ENCODE measurements around the gene MYLK. TPM values are rescaled to one million over a fixed set of nuclear protein-coding genes. Genes with fewer than 3 reads are reported as not detected.
A peak's percentile ranks its signal among the peaks of the same experiment; 100 is the strongest.

The MYLK gene
- total and polyA plus RNA-seq, 2 of the 4 experiments (the other 2 are of a cell fraction), result 299 to 484 TPM

DNA sequence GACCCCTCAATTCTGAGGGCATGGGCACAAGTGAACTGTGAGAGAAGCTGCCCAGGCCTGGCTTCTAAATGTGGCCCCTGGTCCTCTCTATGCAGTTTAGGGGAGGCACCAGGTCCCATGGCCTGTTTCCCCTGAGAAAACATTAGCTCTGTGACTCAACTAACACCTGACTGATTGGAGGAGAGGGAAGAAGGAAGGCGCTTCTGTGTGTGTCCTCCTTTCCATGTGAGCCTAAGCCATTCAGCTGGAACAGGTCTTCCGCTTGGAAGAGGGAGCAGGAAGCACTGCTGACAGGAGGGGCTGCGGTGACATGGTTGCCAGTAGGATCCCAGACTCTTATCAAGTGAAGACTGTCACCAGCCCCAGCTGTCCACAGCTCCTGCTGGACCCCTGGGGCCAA is 79.5 kb downstream of the MYLK start:
- H4K20me1 ChIP-seq (ENCODE audit: insufficient read depth, low read length), result no peaks in the 10 kb centered on the region
- POLR2A ChIA-PET (ENCODE audit: unreplicated experiment), result no interaction called here
- in situ Hi-C loops (cut with MboI; ENCODE audit: low sequenced_read_pairs), result no loop called here

More for the DNA sequence above, 79.5 kb downstream of the MYLK start:
- Histone ChIP-seq H4K91ac (ENCODE audit: insufficient read depth, low read depth, low read length) (no peak overlapping the region), H3K23ac (ENCODE audit: low read depth, low read length) (no peak overlapping the region), H3K9me1 (ENCODE audit: insufficient read depth, low read length) (peaks cover 26% of the 10 kb centered on the region), H2BK15ac (ENCODE audit: low read depth, low read length) (no peak overlapping the region), H3K4ac (ENCODE audit: low read depth, low read length) (peak overlapping the region; percentile 44), H3K4me3 (ENCODE audit: insufficient read depth, low read depth, low read length) (no peak overlapping the region), H3K9ac (ENCODE audit: low read depth, low read length) (no peak overlapping the region), H2AK5ac (ENCODE audit: low read depth, low read length) (no peak overlapping the region), H2BK20ac (ENCODE audit: low read depth, low read length) (no peak overlapping the region; the same call in 1 of the 2 replicates), H3K27me3 (ENCODE audit: control insufficient read depth, insufficient read depth, low read length) (no peaks in the 10 kb centered on the region), H2BK5ac (ENCODE audit: low read depth, low read length, poor library complexity, severe bottlenecking) (no peak overlapping the region), H4K5ac (ENCODE audit: low read depth, low read length) (no peak overlapping the region), H3K4me2 (ENCODE audit: low read depth, low read length) (no peak overlapping the region), H3K9me3 (ENCODE audit: control insufficient read depth, insufficient read depth, low read length) (no peaks in the 10 kb centered on the region), H2AFZ (replicated peaks; ENCODE audit: low read length, poor library complexity) (no peak overlapping the region), H3K36me3 (ENCODE audit: control insufficient read depth, insufficient read depth, low read length) (peaks cover 56% of the 10 kb centered on the region), H2BK120ac (ENCODE audit: low read depth, low read length) (peak overlapping the region; percentile 2; the same call in 1 of the 2 replicates), H3K4me1 (ENCODE audit: control insufficient read depth, insufficient read depth, low read length) (peaks cover 23% of the 10 kb centered on the region), H3K27ac (ENCODE audit: insufficient read depth, low read length) (no peak overlapping the region), H3K18ac (ENCODE audit: low read depth, low read length) (no peak overlapping the region), H3K79me1 (ENCODE audit: low read depth in 1 of 2, low read length in 2 of 2) (peaks cover 44 to 86% of the 10 kb centered on the region in 2 experiments), H4K8ac (ENCODE audit: low read depth in 2 of 2, low read length in 2 of 2) (peak overlapping the region in 1 of 2 experiments; percentile 23; a peak in 1 of 4 replicates), H2AK9ac (replicated peaks; ENCODE audit: low read depth, low read length, poor library complexity) (no peak overlapping the region), H3K56ac (ENCODE audit: extremely low read depth, insufficient read depth, low read length) (no peak overlapping the region), H3K14ac (replicated peaks; ENCODE audit: low read depth, low read length) (no peak overlapping the region)
- CTCF ChIA-PET, result no interaction called here
- dilution Hi-C loops (cut with HindIII; ENCODE audit: low sequenced_read_pairs, unreplicated experiment), result no loop called here
- no peak for ATAC-seq (ENCODE audit: low read depth)
- no TSS peak for BruUV-seq (replicated peaks)
- TF ChIP-seq RFX5 (IDR thresholded peaks at IDR 0.05; ENCODE audit: low read depth, low read length), result no peak
- TF ChIP-seq BHLHE40 (IDR thresholded peaks at IDR 0.05; ENCODE audit: low read depth, low read length), result no peak
- no peak for TF ChIP-seq CHD1 (IDR thresholded peaks at IDR 0.05; ENCODE audit: low read depth, low read length)
- TF ChIP-seq, protein P1, sequence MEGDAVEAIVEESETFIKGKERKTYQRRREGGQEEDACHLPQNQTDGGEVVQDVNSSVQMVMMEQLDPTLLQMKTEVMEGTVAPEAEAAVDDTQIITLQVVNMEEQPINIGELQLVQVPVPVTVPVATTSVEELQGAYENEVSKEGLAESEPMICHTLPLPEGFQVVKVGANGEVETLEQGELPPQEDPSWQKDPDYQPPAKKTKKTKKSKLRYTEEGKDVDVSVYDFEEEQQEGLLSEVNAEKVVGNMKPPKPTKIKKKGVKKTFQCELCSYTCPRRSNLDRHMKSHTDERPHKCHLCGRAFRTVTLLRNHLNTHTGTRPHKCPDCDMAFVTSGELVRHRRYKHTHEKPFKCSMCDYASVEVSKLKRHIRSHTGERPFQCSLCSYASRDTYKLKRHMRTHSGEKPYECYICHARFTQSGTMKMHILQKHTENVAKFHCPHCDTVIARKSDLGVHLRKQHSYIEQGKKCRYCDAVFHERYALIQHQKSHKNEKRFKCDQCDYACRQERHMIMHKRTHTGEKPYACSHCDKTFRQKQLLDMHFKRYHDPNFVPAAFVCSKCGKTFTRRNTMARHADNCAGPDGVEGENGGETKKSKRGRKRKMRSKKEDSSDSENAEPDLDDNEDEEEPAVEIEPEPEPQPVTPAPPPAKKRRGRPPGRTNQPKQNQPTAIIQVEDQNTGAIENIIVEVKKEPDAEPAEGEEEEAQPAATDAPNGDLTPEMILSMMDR (conservative IDR thresholded peaks at IDR 0.05; ENCODE audit: low read depth, low read length), result no peak
- no peak for TF ChIP-seq POLR2A (IDR thresholded peaks at IDR 0.05; ENCODE audit: low read depth, low read length)
- TF ChIP-seq MAFK (IDR thresholded peaks at IDR 0.05; ENCODE audit: low read depth, low read length), result no peak
- intact Hi-C loops (cut with micrococcal nuclease), result no loop called here
- WGBS, 2 experiments (ENCODE audit: extremely low coverage in 2 of 2, insufficient read length in 1 of 2), result no CpG with 5 or more reads among the region's 3 CpGs
- no peak for DNase-seq

All from IMR-90 (cell line).